ENCODE results near the gene NFE2L2.

DNA sequence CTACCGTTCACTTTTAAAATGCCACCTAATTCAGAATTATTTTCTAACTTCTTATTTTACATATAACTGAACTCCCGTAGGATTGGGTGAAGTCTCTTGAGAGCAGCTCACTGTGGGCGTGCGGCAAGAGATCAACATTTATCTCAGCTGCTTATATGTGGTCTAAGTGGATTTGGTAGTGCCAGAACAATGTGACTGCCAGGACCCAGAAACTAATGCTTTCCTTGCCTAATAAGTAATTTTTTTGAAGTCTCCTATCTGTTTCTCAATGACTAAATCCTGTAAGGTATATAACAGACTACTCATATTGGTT, 11.2 kb upstream of the NFE2L2 start:
- TF ChIP-seq SMAD4 (CRISPR knock-in tag; conservative IDR thresholded peaks at IDR 0.05) (no peak), CBX1 (IDR thresholded peaks at IDR 0.05; ENCODE audit: low read depth) (no peak), ZNF274 (IDR thresholded peaks at IDR 0.05; ENCODE audit: borderline replicate concordance, low read depth, low read length) (no peak), MYC (IDR thresholded peaks at IDR 0.05; ENCODE audit: low read depth, low read length) (no peak), MYC (CRISPR knock-in tag; IDR thresholded peaks at IDR 0.05; ENCODE audit: borderline replicate concordance, low read depth) (no peak), YY1 (IDR thresholded peaks at IDR 0.05; ENCODE audit: borderline replicate concordance in 1 of 3, control insufficient read depth in 1 of 3, extremely low read depth in 1 of 3, insufficient read depth in 3 of 3, insufficient read length in 1 of 3, insufficient replicate concordance in 2 of 3, low read depth in 1 of 3, low read length in 2 of 3) (no peak), ZEB2 (IDR thresholded peaks at IDR 0.05) (no peak)

Data from K562 (cell line).